HG02852 (cell line): Measurements from ENCODE around the gene B9D2.
"Not testable (repeated sequence)": the region's sequence is repeated elsewhere in the genome, so short reads cannot be mapped to it uniquely, and the experiment has no call there.

Source experiments
- ATAC-seq: cut with Tn5 transposase; IDR thresholded peaks from one replicate; pipeline ENCODE4 v1.9.1; 2021; ENCODE audit warnings: mild to moderate bottlenecking, moderate library complexity; ENCODE audit not compliant: unreplicated experiment

The B9D2 gene, protein sequence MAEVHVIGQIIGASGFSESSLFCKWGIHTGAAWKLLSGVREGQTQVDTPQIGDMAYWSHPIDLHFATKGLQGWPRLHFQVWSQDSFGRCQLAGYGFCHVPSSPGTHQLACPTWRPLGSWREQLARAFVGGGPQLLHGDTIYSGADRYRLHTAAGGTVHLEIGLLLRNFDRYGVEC

DNA sequence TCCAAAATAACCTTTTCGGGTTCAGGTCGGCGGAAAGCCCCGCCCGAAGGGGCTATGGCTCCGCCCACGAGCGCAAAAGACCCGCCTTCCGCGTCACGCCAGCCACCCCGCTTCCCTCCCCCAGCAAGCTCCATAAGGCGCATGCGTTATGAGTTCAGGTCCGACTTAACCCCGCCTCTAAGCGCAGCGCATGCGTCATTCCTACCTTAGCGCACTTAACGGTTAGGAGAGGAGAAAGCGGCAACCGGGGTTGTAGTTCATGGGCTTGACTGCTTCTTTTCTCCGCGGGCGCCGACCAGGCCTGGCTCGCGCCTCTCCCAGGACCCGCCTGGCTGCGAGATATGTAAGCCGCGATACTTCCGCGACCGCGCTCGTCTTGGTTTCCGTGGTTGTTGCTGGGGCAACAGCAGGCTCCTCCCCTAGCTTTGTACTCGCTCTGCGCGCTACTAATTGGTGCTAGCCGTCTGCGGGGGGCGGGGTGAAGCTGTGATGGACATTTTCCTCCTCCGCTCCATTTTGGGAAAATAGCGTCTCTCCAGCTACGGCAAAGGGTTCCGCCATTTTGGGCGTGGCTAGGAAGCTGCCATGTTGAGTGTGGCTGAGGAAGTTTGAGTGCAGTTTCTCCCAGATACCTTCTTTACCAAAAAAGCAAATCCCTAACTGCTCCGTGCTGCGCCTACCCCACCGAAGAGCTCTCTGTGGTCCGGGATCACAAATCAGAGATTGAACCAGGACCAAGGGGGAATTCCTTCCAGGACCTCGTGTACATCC lies at the start of gene B9D2:
B9D2 (minus strand) TSS at position 397 of the 771 bp plus-strand sequence. CDS start 630 bp downstream, outside the sequence.
- peak; percentile 87 for ATAC-seq

GRCh38 chr19:41412953-41413352 lies 49.0 kb upstream of the B9D2 start:
- ATAC-seq: no peak

- no peak for ATAC-seq
Measured at GRCh38 chr19:41411968-41412265, 48.0 kb upstream of the B9D2 start.

GRCh38 chr19:41411100-41411967 lies 47.4 kb upstream of the B9D2 start:
- no peak for ATAC-seq

- ATAC-seq: no peak
Measured at GRCh38 chr19:41410336-41411054, 46.5 kb upstream of the B9D2 start.

- ATAC-seq: no peak
Measured at GRCh38 chr19:41409288-41409687, 45.3 kb upstream of the B9D2 start.

DNA sequence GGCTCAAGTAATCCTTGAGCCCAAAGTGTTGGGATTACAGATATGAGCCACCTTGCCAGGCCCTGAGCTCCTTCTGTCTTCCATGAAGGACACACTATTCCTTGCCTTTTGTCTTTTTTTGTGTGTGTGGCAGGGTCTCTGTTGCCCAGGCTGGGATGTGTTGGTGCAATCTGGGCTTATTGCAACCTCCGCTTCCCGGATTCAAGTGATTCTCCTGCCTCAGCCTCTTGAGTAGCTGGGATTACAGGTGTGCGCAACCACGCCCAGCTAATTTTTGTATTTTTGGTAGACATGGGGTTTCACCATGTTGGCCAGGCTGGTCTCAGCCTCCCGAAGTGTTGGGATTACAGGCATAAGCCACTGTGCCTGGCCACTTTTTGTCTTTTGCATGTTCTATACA lies 44.9 kb upstream of the B9D2 start:
- ATAC-seq: not testable (repeated sequence)

GRCh38 chr19:41408256-41408655 lies 44.3 kb upstream of the B9D2 start:
- no peak for ATAC-seq

DNA sequence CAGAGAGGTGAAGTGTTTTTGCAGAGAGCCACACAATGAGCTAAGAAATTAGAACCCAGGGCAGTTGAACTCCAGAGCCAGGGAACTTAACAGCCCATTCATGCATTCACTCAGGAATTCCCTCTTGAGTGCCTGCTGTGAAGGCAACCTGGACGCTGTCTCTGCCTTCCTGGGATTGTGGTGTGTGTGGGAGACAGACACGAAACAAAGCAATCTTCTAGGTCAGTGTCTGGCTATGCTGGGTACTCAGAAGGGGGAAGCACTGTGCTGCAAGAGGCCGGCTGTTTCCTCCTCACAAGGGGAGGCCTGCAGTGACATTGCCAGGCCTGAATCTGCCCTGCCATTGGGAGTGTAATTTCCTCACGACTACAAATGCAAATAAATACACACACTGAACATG lies 43.3 kb upstream of the B9D2 start:
- no peak for ATAC-seq

- ATAC-seq: no peak
Measured at GRCh38 chr19:41405776-41406175, 41.8 kb upstream of the B9D2 start.

GRCh38 chr19:41403181-41403970 lies 39.4 kb upstream of the B9D2 start:
- ATAC-seq: no peak

DNA sequence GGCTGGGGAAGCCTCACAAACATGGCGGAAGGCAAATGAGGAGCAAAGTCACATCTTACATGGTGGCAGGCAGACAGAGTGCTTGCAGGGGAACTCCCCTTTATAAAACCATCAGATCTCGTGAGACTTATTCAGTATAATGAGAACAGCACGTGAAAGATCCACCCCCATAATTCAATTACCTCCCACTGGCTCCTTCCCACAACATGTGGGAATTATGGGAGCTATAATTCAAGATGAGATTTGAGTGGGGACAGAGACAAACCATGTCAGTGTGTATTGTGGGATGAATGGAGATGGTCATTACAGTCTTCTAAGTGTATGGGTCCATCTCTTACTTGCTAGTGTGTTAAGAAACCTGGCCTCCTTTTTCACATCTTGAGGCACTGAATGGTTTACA lies 38.1 kb upstream of the B9D2 start:
- ATAC-seq: no peak

DNA sequence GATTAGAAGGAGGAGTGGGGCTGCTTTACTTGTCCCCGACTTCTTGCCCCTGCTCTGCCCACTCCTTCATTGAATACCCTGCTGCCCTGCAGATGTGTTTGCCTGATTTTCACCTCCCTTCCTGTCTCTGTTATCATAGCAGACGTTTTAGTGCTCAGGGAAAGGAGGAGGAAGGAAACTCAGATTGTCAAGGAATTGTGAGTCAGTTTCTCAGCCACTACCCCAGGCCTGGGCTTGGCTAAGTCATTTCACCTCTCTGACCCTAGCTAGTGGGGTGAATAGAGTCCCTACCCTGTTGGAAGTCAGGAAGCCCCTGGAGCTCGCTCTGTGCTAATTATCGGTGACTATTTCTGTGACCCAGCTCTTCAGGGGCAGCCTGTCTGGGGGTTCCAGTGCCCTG lies 37.5 kb upstream of the B9D2 start:
- ATAC-seq: no peak

DNA sequence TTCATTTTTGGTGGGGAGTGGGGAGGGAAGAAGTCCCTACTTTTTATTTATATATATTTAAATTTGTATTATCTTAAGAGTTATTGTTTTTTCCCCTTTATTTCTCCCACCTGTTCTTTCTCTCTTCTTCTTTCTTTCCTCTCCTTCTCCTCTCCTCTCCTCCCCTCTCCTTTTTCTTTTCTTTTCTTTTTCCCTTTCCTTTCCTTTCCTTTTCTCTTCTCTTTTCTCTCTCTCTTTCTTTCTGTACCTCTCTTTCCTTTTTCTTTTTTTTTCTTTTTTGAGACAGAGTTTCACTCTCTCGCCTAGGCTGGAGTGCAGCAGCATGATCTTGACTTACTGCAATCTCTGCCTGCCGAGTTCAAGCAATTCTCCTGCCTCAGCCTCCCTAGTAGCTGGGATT lies 35.6 kb upstream of the B9D2 start:
- ATAC-seq: no peak

GRCh38 chr19:41399091-41399490 lies 35.1 kb upstream of the B9D2 start:
- ATAC-seq: no peak

- ATAC-seq: no peak
Measured at GRCh38 chr19:41398598-41398997, 34.6 kb upstream of the B9D2 start.

GRCh38 chr19:41398050-41398418 lies 34.1 kb upstream of the B9D2 start:
- ATAC-seq: no peak

DNA sequence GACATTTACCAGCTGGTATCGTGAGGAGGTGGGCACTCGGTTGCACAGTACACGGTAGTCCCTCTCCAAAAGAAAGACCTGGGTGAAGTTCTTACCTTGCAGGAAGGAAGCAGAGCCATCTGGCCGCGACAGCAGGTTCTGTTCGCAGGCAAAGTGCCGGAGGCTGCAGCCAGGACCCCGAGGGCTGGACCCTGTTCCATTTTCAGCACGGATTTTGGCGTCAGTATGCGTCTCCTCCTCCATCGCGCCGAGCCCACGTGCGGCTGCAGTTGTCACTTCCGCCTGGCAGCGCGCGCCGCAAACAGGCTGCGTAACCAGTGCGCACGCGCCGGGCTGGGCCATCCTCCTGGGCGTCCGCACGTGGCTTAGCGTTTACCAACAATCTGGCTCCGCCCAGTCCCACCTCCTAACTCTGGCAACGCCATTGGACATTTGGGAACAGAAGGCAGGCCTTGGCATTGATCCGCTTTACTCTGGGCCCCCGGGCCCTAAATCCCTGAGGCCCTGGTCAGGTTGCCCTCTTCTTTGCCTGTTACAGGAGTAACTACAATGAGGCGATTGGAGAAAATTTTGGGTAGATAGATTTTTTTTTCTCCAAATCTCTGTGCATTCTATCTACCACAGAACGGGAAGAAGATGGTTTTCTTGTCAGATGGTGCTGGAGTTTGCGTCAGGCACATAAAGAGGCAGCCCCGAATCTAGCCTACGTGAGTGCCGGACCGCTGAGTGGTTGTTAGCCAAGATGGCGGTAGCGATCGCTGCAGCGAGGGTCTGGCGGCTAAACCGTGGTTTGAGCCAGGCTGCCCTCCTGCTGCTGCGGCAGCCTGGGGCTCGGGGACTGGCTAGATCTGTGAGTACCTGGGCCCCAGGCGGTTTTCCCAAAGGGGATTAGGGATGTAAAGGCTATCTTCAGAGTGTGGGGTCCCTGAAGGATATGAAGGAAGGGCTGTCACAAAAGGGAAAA lies 33.4 kb upstream of the B9D2 start, which contains the start of the genes BCKDHA and EXOSC5:
BCKDHA (plus strand) TSS at position 733 of the 964 bp plus-strand sequence; CDS start at position 743, 10 bp downstream.
EXOSC5 (minus strand) TSS at position 274 of the 964 bp plus-strand sequence; CDS start at position 243, 31 bp downstream.
- peak; percentile 88 for ATAC-seq

DNA sequence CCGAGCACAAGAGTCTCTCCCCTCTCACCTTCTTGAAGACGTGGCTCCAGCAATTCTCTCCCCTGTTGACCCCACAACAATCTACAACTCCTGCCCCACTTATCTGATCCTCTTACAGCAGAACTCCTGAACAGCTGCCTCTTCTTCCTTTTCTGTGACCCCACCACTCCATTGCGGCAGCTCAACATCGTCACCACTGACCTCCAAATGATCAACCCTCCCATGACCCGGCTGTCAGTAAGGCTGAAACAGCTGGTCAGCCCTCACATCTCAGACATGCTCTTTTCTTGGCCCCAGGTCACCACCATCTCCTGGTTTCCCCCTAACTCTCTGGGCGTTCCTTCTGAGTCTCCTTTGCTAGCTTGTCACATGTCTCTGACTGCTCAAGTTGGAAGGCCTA lies 31.4 kb upstream of the B9D2 start:
- no peak for ATAC-seq
